K562 (cell line): ENCODE data around the gene SPEG. TPM values are rescaled to one million over a fixed set of nuclear protein-coding genes. Genes with fewer than 3 reads are reported as not detected.

Experiments used
- BRF1 ChIP-seq: IDR thresholded peaks from 3 replicates; pipeline ENCODE4 v1.6.1; 2011; ENCODE audit warnings: borderline replicate concordance, mild to moderate bottlenecking; ENCODE audit not compliant: insufficient read length; ENCODE audit errors: extremely low read depth
- CBFB ChIP-seq: sonication (generic); formaldehyde crosslinking; IDR thresholded peaks from 2 replicates; pipeline ENCODE4 v1.4.0; 2020; ENCODE audit warnings: mild to moderate bottlenecking, missing genetic modification reagents
- ELF4 ChIP-seq: fragments of 450-650 bp; formaldehyde crosslinking; IDR thresholded peaks from 2 replicates; pipeline ENCODE4 v1.4.0; 2022; ENCODE audit warnings: missing genetic modification characterization
- HDAC1 ChIP-seq, 2 experiments: fragments of 450-650 bp; IDR thresholded peaks; 2 replicates each; pipeline ENCODE4 v1.6.1; 2016 to 2017; ENCODE audit warnings: inconsistent platforms in 1 of 2, mild to moderate bottlenecking in 1 of 2, moderate library complexity in 1 of 2
- HEY1 ChIP-seq: fragments of 250-450 bp; sonication (Bioruptor Pico); IDR thresholded peaks from 2 replicates; pipeline ENCODE4 v1.5.0; 2020; ENCODE audit warnings: mild to moderate bottlenecking, moderate library complexity, borderline replicate concordance
- HLTF ChIP-seq: fragments of 450-650 bp; IDR thresholded peaks from 2 replicates; pipeline ENCODE4 v1.6.1; 2016
- MEIS2 ChIP-seq: fragments of 450-650 bp; IDR thresholded peaks from 2 replicates; pipeline ENCODE4 v1.6.1; 2014; ENCODE audit warnings: mild to moderate bottlenecking; ENCODE audit not compliant: partially characterized antibody
- OTX1 ChIP-seq: fragments of 450-650 bp; formaldehyde crosslinking; IDR thresholded peaks from 2 replicates; pipeline ENCODE4 v1.4.0; 2022; ENCODE audit warnings: mild to moderate bottlenecking
- RUNX1 ChIP-seq: sonication (generic); IDR thresholded peaks from 2 replicates; pipeline ENCODE4 v1.6.1; 2016; ENCODE audit warnings: antibody characterized with exemption, low read depth
- SAP30 ChIP-seq: fragments of 200-600 bp; sonication (generic); IDR thresholded peaks from 2 replicates; pipeline ENCODE4 v1.6.1; 2012; ENCODE audit warnings: borderline replicate concordance, low read depth, mild to moderate bottlenecking, moderate library complexity, low read length, control low read depth, inconsistent platforms; ENCODE audit not compliant: insufficient read depth, poor library complexity, severe bottlenecking
- SMAD4 ChIP-seq: fragments of 250-450 bp; sonication (Bioruptor Pico); conservative IDR thresholded peaks from 2 replicates; pipeline ENCODE4 v1.8.0; 2021; ENCODE audit warnings: inconsistent platforms, mild to moderate bottlenecking, moderate library complexity
- SP2 ChIP-seq: IDR thresholded peaks from 2 replicates; pipeline ENCODE4 v1.6.1; 2011; ENCODE audit warnings: mild to moderate bottlenecking, low read depth, low read length, moderate library complexity; ENCODE audit not compliant: poor library complexity, severe bottlenecking; ENCODE audit errors: extremely low read depth
- TOE1 ChIP-seq, 2 experiments: fragments of 450-650 bp in 1 of 2; sonication (generic) in 1 of 2; formaldehyde crosslinking in 1 of 2; IDR thresholded peaks; 2 replicates each; pipeline versions ENCODE4 v1.7.1 to v1.8.0; 2016 to 2022; ENCODE audit warnings: borderline replicate concordance in 2 of 2, mild to moderate bottlenecking in 2 of 2, antibody characterized with exemption in 1 of 2, inconsistent platforms in 1 of 2, low read depth in 1 of 2, missing genetic modification reagents in 1 of 2, moderate library complexity in 1 of 2
- XRCC4 ChIP-seq: IDR thresholded peaks from one replicate; pipeline ENCODE4 v1.6.1; 2011; ENCODE audit not compliant: insufficient read depth, insufficient read length; ENCODE audit errors: extremely low read depth
- ZKSCAN8 ChIP-seq: fragments of 200-800 bp; sonication (Bioruptor generic); IDR thresholded peaks from 2 replicates; pipeline ENCODE4 v1.6.1; 2016; ENCODE audit warnings: missing genetic modification characterization, missing compliant biosample characterization
- polyA plus RNA-seq, 8 experiments: library from polyadenylated mRNA; depleted of rRNA in 4 of 8; stranded (reverse) in 5 of 8; unstranded in 3 of 8; fragments of >200 nt; fragmentation: Nextera tagmentation in 2 of 8; fragmentation: Illumina TruSeq in 1 of 8; extraction: Ambion mirVana in 2 of 8; extraction: Trizol in 1 of 8; gene quantifications; 2 replicates each; pipeline versions ENCODE4 v1.2.1 to v1.2.3, GENCODE V29; 2011 to 2014; ENCODE audit warnings: inconsistent platforms in 1 of 8, missing spikeins in 1 of 8
- total RNA-seq, 7 experiments: library from RNA; depleted of rRNA in 6 of 7; stranded (reverse); fragments of >200 nt in 6 of 7; fragmentation: Illumina TruSeq in 2 of 7; extraction: Trizol in 2 of 7; gene quantifications; 2 replicates each; pipeline versions ENCODE4 v1.2.1 to v1.2.3, GENCODE V29; 2011 to 2021; ENCODE audit warnings: low replicate concordance in 1 of 7
- TF ChIP-seq, protein P1 (sequence below): sonication (generic); formaldehyde crosslinking; IDR thresholded peaks from 2 replicates; pipeline ENCODE4 v1.8.1; 2023; ENCODE audit warnings: mild to moderate bottlenecking, missing genetic modification reagents
- TF ChIP-seq, protein P2 (sequence below): fragments of 450-650 bp; IDR thresholded peaks from 2 replicates; pipeline ENCODE4 v1.6.1; 2017; ENCODE audit warnings: antibody characterized with exemption, mild to moderate bottlenecking
- TF ChIP-seq, protein P3 (sequence below): sonication (generic); formaldehyde crosslinking; IDR thresholded peaks from 2 replicates; pipeline ENCODE4 v1.8.1; 2023; ENCODE audit warnings: mild to moderate bottlenecking, missing genetic modification reagents

Gene SPEG
- total and polyA plus RNA-seq, 9 of the 15 experiments (the other 6 are each of a cell fraction or from before 2014, with no cell fraction given), result 0.49 to 8.7 (median 3.0) TPM

DNA sequence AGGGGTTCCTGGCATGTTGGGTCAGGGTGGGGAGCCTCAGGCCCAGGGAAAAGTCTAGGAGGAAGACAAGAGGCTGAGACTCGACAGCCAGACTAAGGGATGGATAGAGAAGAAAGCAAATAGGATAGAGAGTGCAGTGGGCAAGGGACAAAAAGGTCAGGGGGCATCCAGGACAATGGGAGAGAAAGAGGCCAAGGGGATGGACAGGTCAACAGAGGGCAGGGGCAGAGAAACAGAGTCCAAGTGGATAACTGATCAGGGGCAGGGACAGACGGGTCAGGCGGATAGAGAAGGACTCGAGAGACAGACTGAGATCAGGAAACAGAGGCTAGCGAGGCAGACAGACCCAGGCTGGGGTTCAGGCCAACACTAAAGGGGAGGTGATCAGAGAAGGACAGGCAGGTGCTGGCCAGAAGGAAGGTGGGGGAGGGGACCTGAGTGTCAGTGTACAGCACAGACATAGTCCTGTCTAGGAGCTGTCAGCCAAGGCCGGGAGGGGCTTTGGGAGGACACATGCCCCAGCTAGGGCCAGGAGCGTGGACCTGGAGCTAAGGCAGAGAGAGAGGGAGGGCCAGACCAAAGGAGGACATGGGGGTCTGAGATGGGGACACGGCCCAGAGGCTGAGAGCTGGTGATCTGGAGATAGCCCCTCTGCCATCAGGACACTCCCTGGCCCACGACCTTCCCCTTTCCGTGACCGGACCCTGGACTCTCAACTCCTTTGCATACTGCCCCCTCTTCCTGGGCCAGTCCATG, 91.9 kb downstream of the SPEG start (continued):
- TF ChIP-seq, protein P1, sequence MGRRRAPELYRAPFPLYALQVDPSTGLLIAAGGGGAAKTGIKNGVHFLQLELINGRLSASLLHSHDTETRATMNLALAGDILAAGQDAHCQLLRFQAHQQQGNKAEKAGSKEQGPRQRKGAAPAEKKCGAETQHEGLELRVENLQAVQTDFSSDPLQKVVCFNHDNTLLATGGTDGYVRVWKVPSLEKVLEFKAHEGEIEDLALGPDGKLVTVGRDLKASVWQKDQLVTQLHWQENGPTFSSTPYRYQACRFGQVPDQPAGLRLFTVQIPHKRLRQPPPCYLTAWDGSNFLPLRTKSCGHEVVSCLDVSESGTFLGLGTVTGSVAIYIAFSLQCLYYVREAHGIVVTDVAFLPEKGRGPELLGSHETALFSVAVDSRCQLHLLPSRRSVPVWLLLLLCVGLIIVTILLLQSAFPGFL (CRISPR knock-in tag), result no peak
- TF ChIP-seq ELF4 (CRISPR knock-in tag) (0 out of 2 replicates have a peak, but pooled peaks have one; percentile 50), XRCC4 (no peak), TOE1 (IDR thresholded peaks at IDR 0.05; ENCODE audit: borderline replicate concordance) (no peak), TOE1 (CRISPR knock-in tag; IDR thresholded peaks at IDR 0.05; ENCODE audit: borderline replicate concordance, low read depth) (no peak), OTX1 (CRISPR knock-in tag) (0 out of 2 replicates have a peak, but pooled peaks have one; percentile 9), MEIS2 (peak; percentile 8), BRF1 (no peak), ZKSCAN8 (CRISPR knock-in tag) (no peak), SMAD4 (CRISPR knock-in tag) (peak; percentile 24; the same call in 1 of the 2 replicates), HEY1 (CRISPR knock-in tag) (no peak), CBFB (no peak), HDAC1 (IDR thresholded peaks at IDR 0.05) (0 out of 4 replicates have a peak, but pooled peaks of 1 of the 2 experiments have one; percentile 25), RUNX1 (no peak), SP2 (no peak), SAP30 (no peak), HLTF (peak; percentile 82; the same call in 1 of the 2 replicates)
- TF ChIP-seq, protein P2, sequence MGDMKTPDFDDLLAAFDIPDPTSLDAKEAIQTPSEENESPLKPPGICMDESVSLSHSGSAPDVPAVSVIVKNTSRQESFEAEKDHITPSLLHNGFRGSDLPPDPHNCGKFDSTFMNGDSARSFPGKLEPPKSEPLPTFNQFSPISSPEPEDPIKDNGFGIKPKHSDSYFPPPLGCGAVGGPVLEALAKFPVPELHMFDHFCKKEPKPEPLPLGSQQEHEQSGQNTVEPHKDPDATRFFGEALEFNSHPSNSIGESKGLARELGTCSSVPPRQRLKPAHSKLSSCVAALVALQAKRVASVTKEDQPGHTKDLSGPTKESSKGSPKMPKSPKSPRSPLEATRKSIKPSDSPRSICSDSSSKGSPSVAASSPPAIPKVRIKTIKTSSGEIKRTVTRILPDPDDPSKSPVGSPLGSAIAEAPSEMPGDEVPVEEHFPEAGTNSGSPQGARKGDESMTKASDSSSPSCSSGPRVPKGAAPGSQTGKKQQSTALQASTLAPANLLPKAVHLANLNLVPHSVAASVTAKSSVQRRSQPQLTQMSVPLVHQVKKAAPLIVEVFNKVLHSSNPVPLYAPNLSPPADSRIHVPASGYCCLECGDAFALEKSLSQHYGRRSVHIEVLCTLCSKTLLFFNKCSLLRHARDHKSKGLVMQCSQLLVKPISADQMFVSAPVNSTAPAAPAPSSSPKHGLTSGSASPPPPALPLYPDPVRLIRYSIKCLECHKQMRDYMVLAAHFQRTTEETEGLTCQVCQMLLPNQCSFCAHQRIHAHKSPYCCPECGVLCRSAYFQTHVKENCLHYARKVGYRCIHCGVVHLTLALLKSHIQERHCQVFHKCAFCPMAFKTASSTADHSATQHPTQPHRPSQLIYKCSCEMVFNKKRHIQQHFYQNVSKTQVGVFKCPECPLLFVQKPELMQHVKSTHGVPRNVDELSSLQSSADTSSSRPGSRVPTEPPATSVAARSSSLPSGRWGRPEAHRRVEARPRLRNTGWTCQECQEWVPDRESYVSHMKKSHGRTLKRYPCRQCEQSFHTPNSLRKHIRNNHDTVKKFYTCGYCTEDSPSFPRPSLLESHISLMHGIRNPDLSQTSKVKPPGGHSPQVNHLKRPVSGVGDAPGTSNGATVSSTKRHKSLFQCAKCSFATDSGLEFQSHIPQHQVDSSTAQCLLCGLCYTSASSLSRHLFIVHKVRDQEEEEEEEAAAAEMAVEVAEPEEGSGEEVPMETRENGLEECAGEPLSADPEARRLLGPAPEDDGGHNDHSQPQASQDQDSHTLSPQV, result 0 out of 2 replicates have a peak, but pooled peaks have one; percentile 29
- TF ChIP-seq, protein P3, sequence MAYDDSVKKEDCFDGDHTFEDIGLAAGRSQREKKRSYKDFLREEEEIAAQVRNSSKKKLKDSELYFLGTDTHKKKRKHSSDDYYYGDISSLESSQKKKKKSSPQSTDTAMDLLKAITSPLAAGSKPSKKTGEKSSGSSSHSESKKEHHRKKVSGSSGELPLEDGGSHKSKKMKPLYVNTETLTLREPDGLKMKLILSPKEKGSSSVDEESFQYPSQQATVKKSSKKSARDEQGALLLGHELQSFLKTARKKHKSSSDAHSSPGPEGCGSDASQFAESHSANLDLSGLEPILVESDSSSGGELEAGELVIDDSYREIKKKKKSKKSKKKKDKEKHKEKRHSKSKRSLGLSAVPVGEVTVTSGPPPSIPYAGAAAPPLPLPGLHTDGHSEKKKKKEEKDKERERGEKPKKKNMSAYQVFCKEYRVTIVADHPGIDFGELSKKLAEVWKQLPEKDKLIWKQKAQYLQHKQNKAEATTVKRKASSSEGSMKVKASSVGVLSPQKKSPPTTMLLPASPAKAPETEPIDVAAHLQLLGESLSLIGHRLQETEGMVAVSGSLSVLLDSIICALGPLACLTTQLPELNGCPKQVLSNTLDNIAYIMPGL (CRISPR knock-in tag), result no peak
